Panc1 (cell line): Measurements from ENCODE around the gene DCAF8L2. TPM values are rescaled to one million over a fixed set of nuclear protein-coding genes. Genes with fewer than 3 reads are reported as not detected.

Source experiments
- ATAC-seq: fragments of 200-7000 bp; cut with Tn5 transposase; 2 replicates; pipeline ENCODE4 v1.9.1; 2020; ENCODE audit warnings: mild to moderate bottlenecking, moderate library complexity
- BruUV-seq: library from RNA; stranded (reverse); fragments of 400-500 nt; replicated peaks from 2 replicates; lab custom pipeline; 2021; lab: Mats Ljungman, UMichigan
- CTCF ChIA-PET: fragments of 300-600 bp; sonication (Branson Sonifier 250); formaldehyde crosslinking; loops from one replicate; lab custom pipeline; 2022; ENCODE audit warnings: antibody characterized with exemption; lab: Charles Lee
- POLR2A ChIA-PET: fragments of 300-600 bp; sonication (Branson Sonifier 250); formaldehyde crosslinking; loops from one replicate; lab custom pipeline; 2022; ENCODE audit warnings: antibody characterized with exemption; lab: Charles Lee
- DNase-seq: peaks from one replicate; pipeline ENCODE4 v3.0.0-alpha.2; 2010; ENCODE audit warnings: low read depth, low spot score
- H3K27ac ChIP-seq: 2 replicates; pipeline ENCODE4 v1.5.1; 2011; ENCODE audit warnings: mild to moderate bottlenecking, low read length, inconsistent platforms
- H3K27me3 ChIP-seq: fragments of 200-500 bp; sonication (Bioruptor generic); 2 replicates; pipeline ENCODE4 v1.6.0; 2014; ENCODE audit warnings: low read length, inconsistent platforms; ENCODE audit not compliant: control insufficient read depth, insufficient read depth
- H3K36me3 ChIP-seq: fragments of 200-500 bp; sonication (Bioruptor generic); 2 replicates; pipeline ENCODE4 v1.5.1; 2014; ENCODE audit warnings: inconsistent platforms, mild to moderate bottlenecking, low read length, moderate library complexity; ENCODE audit not compliant: control insufficient read depth, insufficient read depth
- H3K4me1 ChIP-seq: 2 replicates; pipeline ENCODE4 v1.5.1; 2011; ENCODE audit warnings: inconsistent platforms, mild to moderate bottlenecking, low read length, moderate library complexity; ENCODE audit not compliant: control insufficient read depth, insufficient read depth
- H3K4me3 ChIP-seq, 2 experiments: 2 replicates each; pipeline ENCODE4 v1.5.1; 2011 to 2012; ENCODE audit warnings: low read depth in 2 of 2, low read length in 2 of 2, mild to moderate bottlenecking in 2 of 2, inconsistent platforms in 1 of 2, moderate library complexity in 1 of 2
- H3K9me3 ChIP-seq: fragments of 200-500 bp; sonication (Bioruptor generic); 2 replicates; pipeline ENCODE4 v1.5.1; 2014; ENCODE audit warnings: low read depth, mild to moderate bottlenecking, inconsistent platforms, low read length, moderate library complexity; ENCODE audit not compliant: control insufficient read depth, insufficient read depth
- CTCF ChIP-seq: fragments of 450-650 bp; IDR thresholded peaks from 2 replicates; pipeline ENCODE4 v1.5.1; 2017; ENCODE audit warnings: mild to moderate bottlenecking
- POLR2AphosphoS5 ChIP-seq: IDR thresholded peaks from 2 replicates; pipeline ENCODE4 v1.6.1; 2012; ENCODE audit warnings: mild to moderate bottlenecking, low read depth, low read length, moderate library complexity
- REST ChIP-seq, 2 experiments: IDR thresholded peaks; 2 replicates each; pipeline ENCODE4 v1.6.1; 2011 to 2012; ENCODE audit warnings: low read depth in 2 of 2, control low read depth in 1 of 2, low read length in 1 of 2, mild to moderate bottlenecking in 1 of 2, moderate library complexity in 1 of 2; ENCODE audit not compliant: insufficient read depth in 1 of 2
- SIN3A ChIP-seq: IDR thresholded peaks from 2 replicates; pipeline ENCODE4 v1.6.1; 2012; ENCODE audit warnings: low read depth, mild to moderate bottlenecking, low read length, moderate library complexity, borderline replicate concordance; ENCODE audit not compliant: insufficient read depth
- TCF7L2 ChIP-seq: IDR thresholded peaks from 2 replicates; pipeline ENCODE4 v1.6.1; 2011; ENCODE audit warnings: mild to moderate bottlenecking, low read depth, low read length, inconsistent platforms
- in situ Hi-C: cut with HindIII; loops from 2 replicates; pipeline ENCODE4 v1.10.0; 2016; ENCODE audit warnings: low sequenced_read_pairs, low pct_unique_long_range_greater_than_20kb
- intact Hi-C: fragments of 100-400 bp; cut with micrococcal nuclease; formaldehyde crosslinking; loops from one replicate; pipeline ENCODE4 v1.10.0; 2022; ENCODE audit not compliant: unreplicated experiment
- total RNA-seq: library from RNA; stranded (reverse); gene quantifications from one replicate; pipeline ENCODE4 v1.2.1, GENCODE V29; 2021; ENCODE audit not compliant: unreplicated experiment

The DCAF8L2 gene
- total RNA-seq, 1 experiment from 2014 or later = not detected

DNA sequence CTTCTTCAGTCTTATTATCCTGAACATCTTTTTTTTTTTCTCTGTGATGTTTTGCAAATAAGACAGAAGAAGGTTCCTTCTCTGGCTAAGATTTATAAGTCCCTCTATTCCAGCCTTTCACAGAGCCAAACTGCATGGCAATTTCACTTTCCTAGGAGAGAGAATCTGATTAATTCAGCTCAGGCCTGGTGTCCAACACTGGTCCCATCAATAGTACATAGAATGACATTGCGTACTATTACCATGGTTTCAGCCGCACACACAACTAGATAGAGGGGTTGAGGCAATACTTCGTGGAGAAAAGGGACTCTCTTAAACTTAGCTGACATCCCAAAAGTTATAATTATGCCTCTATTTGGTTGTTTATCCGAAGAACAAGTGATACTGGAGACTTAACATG lies 18.5 kb downstream of the DCAF8L2 start:
- no peaks in the 10 kb centered on the region for H3K27me3 ChIP-seq
- intact Hi-C loops = no loop called here
- DNase-seq = no peak
- ChIA-PET CTCF (no interaction called here), POLR2A (no interaction called here)
- no peaks in the 10 kb centered on the region for H3K36me3 ChIP-seq
- H3K9me3 ChIP-seq = no peaks in the 10 kb centered on the region
- TF ChIP-seq CTCF = no peak
- TF ChIP-seq REST (IDR thresholded peaks at IDR 0.05; ENCODE audit: insufficient read depth in 1 of 2, low read depth in 2 of 2, low read length in 1 of 2) = no peak
- no peak for TF ChIP-seq SIN3A
- TF ChIP-seq TCF7L2 = no peak
- no peak for TF ChIP-seq POLR2AphosphoS5
- BruUV-seq = no TSS peak
- H3K4me3 ChIP-seq = no peak overlapping the region
- no peaks in the 10 kb centered on the region; the same call in 1 of the 2 replicates for H3K4me1 ChIP-seq
- in situ Hi-C loops = no loop called here
- ATAC-seq = no peak
- no peak overlapping the region for H3K27ac ChIP-seq

DNA sequence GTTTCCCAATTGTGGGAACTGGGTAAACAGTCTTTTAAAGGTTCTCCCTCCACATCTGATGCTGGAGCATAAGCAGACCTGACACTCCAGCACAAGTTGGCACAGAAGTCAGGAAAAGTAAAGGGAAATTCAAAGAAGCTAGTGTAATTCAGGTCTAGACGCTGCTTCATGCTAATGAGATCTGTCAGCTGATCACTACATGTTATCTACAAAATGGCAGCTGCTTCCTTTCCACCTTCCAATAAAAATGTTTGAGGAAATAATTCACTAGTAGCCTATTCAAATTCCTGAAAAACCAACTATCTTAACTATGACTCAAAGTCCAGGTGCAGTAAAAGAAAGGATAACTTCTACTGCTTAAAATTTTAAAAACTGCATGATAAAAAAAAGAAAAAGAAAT lies 29.3 kb downstream of the DCAF8L2 start:
- no peaks in the 10 kb centered on the region for H3K4me1 ChIP-seq
- no peak overlapping the region for H3K27ac ChIP-seq
- POLR2A ChIA-PET = no interaction called here
- no peaks in the 10 kb centered on the region for H3K27me3 ChIP-seq
- TF ChIP-seq SIN3A (no peak), TCF7L2 (no peak), CTCF (no peak), POLR2AphosphoS5 (no peak), REST (IDR thresholded peaks at IDR 0.05; ENCODE audit: insufficient read depth in 1 of 2, low read depth in 2 of 2, low read length in 1 of 2) (no peak)
- no TSS peak for BruUV-seq
- no peak for DNase-seq
- H3K4me3 ChIP-seq = no peak overlapping the region
- in situ Hi-C loops (no loop called here), intact Hi-C loops (no loop called here)
- CTCF ChIA-PET = no interaction called here
- H3K36me3 ChIP-seq = no peaks in the 10 kb centered on the region
- no peaks in the 10 kb centered on the region for H3K9me3 ChIP-seq
- ATAC-seq = no peak
